Vagina (tissue), 2 donors: ENCODE measurements around the gene SPIN1. TPM values are rescaled to one million over a fixed set of nuclear protein-coding genes. Genes with fewer than 3 reads are reported as not detected.
A peak's percentile ranks its signal among the peaks of the same experiment; 100 is the strongest.
"Not testable (repeated sequence)": the region's sequence is repeated elsewhere in the genome, so short reads cannot be mapped to it uniquely, and the experiment has no call there.

ENCODE experiments used
- DNase-seq, 2 donors: peaks; one replicate each; pipeline ENCODE4 v3.0.0-alpha.2; 2017; ENCODE audit errors: extremely low spot score in 2 of 2
- H3K27ac ChIP-seq: fragments of 200-600 bp; sonication (generic); one replicate; pipeline ENCODE4 v1.5.1; 2019
- H3K27me3 ChIP-seq: fragments of 200-600 bp; sonication (generic); one replicate; pipeline ENCODE4 v1.5.1; 2019
- H3K36me3 ChIP-seq, 2 donors: fragments of 200-600 bp; sonication (generic); one replicate each; pipeline ENCODE4 v1.5.1; 2017 to 2019
- H3K4me1 ChIP-seq: fragments of 200-600 bp; sonication (generic); one replicate; pipeline ENCODE4 v1.5.1; 2019
- H3K4me3 ChIP-seq, 2 donors: fragments of 200-600 bp; sonication (generic); 1 replicate in 1 of 2; 2 replicates in 1 of 2; pipeline ENCODE4 v1.5.1; 2016 to 2019
- H3K9me3 ChIP-seq: fragments of 200-600 bp; sonication (generic); one replicate; pipeline ENCODE4 v1.5.1; 2019
- POLR2A ChIP-seq, 2 donors: fragments of 450-650 bp; IDR thresholded peaks; one replicate each; pipeline ENCODE4 v1.6.1; 2017; ENCODE audit warnings: antibody characterized with exemption in 2 of 2, mild to moderate bottlenecking in 2 of 2, moderate library complexity in 2 of 2
- POLR2AphosphoS5 ChIP-seq, 2 donors: sonication (generic); formaldehyde crosslinking; IDR thresholded peaks; one replicate each; pipeline ENCODE4 v1.9.0; 2017; ENCODE audit warnings: antibody characterized with exemption in 2 of 2, mild to moderate bottlenecking in 2 of 2, low read depth in 1 of 2; ENCODE audit not compliant: insufficient read depth in 1 of 2
- intact Hi-C: fragments of 100-400 bp; cut with DNase I; formaldehyde crosslinking; loops from one replicate; pipeline ENCODE4 v1.15.1; 2023
- total RNA-seq: library from RNA; depleted of rRNA; stranded (reverse); fragments of >200 nt; gene quantifications from one replicate; pipeline ENCODE4 v1.2.3, GENCODE V29; 2016
- TF ChIP-seq, protein P1 (sequence below), 3 experiments: fragments of 450-650 bp in 2 of 3; fragments of 200-600 bp in 1 of 3; sonication (generic) in 1 of 3; IDR thresholded peaks; one replicate each; pipeline ENCODE4 v1.5.1; 2017 to 2019; ENCODE audit warnings: antibody characterized with exemption in 3 of 3, mild to moderate bottlenecking in 2 of 3, moderate library complexity in 2 of 3

SPIN1 gene
- total RNA-seq, 1 donor from 2014 or later, result 72.9 TPM

DNA sequence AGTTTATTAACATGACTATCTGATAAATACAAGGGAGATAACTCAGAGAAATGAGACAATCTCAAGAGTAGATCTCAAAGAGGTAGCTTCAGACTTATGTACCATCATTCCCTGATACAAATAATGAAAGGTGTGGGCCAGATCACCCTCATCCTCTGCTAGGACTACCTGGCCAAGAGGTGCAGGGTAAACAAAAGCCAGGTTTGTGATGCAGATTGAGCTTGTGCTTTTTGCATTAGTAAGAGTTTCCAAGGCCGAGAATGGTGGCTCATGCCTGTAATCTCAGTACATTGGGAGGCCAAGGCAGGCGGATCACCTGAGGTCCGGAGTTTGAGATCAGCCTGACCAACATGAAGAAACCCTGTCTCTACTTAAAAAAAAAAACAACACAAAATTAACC lies 8.9 kb upstream of the SPIN1 start:
- intact Hi-C loops, result no loop called here
- Histone ChIP-seq H3K27me3 (no peaks in the 10 kb centered on the region), H3K4me1 (no peaks in the 10 kb centered on the region)

DNA sequence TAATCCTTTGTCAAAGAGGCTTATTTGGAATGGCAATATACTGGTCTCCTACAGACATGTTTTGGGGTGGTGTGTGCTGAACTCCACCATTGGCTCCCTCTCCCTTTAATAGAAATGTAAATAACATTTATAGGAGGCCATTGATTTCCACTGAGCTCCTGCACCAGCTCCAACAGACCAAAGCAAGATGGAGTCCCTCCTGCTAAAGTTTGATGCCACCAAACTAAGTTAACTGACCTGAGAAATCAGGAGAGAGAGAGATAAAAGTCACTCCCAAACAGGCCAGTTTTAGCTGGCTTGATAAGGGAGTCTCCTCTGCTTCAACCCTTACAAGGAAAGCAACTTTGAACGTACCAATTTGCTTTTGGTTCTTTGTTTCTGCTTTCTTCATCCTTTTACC lies 8.1 kb upstream of the SPIN1 start:
- Histone ChIP-seq H3K27ac (no peak overlapping the region), H3K27me3 (no peaks in the 10 kb centered on the region), H3K36me3 (no peaks in the 10 kb centered on the region), H3K4me1 (no peaks in the 10 kb centered on the region), H3K4me3 (no peak overlapping the region), H3K9me3 (no peaks in the 10 kb centered on the region)
- intact Hi-C loops, result no loop called here
- no peak for DNase-seq
- TF ChIP-seq POLR2A (IDR thresholded peaks at IDR 0.05) (no peak), POLR2AphosphoS5 (IDR thresholded peaks at IDR 0.05; ENCODE audit: insufficient read depth in 1 of 2, low read depth in 1 of 2) (no peak)
- TF ChIP-seq, protein P1, sequence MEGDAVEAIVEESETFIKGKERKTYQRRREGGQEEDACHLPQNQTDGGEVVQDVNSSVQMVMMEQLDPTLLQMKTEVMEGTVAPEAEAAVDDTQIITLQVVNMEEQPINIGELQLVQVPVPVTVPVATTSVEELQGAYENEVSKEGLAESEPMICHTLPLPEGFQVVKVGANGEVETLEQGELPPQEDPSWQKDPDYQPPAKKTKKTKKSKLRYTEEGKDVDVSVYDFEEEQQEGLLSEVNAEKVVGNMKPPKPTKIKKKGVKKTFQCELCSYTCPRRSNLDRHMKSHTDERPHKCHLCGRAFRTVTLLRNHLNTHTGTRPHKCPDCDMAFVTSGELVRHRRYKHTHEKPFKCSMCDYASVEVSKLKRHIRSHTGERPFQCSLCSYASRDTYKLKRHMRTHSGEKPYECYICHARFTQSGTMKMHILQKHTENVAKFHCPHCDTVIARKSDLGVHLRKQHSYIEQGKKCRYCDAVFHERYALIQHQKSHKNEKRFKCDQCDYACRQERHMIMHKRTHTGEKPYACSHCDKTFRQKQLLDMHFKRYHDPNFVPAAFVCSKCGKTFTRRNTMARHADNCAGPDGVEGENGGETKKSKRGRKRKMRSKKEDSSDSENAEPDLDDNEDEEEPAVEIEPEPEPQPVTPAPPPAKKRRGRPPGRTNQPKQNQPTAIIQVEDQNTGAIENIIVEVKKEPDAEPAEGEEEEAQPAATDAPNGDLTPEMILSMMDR (IDR thresholded peaks at IDR 0.05), result no peak

More for the DNA sequence above, 8.9 kb upstream of the SPIN1 start:
- Histone ChIP-seq H3K4me3 (no peak overlapping the region), H3K36me3 (no peaks in the 10 kb centered on the region), H3K27ac (no peak overlapping the region), H3K9me3 (no peaks in the 10 kb centered on the region)
- DNase-seq, result no peak
- no peak for TF ChIP-seq POLR2AphosphoS5 (IDR thresholded peaks at IDR 0.05; ENCODE audit: insufficient read depth in 1 of 2, low read depth in 1 of 2)
- TF ChIP-seq, protein P1 (IDR thresholded peaks at IDR 0.05), result no peak
- TF ChIP-seq POLR2A (IDR thresholded peaks at IDR 0.05), result no peak

DNA sequence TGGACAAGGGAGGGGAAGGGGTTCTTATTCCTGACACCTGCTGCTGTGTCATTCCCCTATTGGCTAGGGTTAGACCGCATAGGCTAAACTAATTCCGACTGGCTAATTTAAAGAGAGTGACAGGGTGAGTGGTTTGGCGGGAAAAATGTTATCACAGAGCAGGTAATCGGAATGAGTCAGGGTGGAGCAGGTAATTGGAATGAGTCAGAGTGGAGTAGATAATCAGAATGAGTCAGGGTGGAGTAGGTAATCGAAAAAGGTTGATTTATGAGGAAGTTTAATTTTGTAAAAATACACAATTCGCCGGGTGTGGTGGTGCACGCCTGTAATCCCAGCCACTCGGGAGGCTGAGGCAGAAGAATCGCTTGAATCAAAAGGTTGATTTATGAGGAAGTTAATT lies 6.9 kb upstream of the SPIN1 start:
- H3K9me3 ChIP-seq, DNase-seq, H3K27me3 ChIP-seq, H3K36me3 ChIP-seq, H3K4me3 ChIP-seq, H3K27ac ChIP-seq, intact Hi-C loops, H3K4me1 ChIP-seq: not testable (repeated sequence)

DNA sequence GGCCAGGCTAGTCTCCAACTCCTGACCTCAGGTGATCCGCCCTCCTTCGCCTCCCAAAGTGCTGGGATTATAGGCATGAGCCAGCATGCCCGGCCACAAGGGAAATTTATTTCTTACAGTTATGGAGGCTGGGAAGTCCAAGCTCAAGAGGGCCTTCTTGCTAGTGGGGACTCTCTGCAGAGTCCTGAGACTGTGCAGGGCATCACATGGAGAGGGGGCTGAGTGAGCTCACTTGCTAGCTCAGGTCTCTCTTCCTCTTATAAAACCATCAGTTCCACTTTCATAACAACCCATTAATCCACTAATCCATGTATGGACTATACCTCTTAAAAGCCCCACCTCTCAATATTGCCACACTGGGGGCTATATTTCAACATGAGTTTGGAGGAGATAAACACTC lies 5.1 kb upstream of the SPIN1 start:
- Histone ChIP-seq H3K27ac (no peak overlapping the region), H3K9me3 (no peaks in the 10 kb centered on the region), H3K4me1 (peaks cover 9% of the 10 kb centered on the region), H3K27me3 (no peaks in the 10 kb centered on the region), H3K36me3 (no peaks in the 10 kb centered on the region), H3K4me3 (no peak overlapping the region)
- intact Hi-C loops, result no loop called here
- TF ChIP-seq, protein P1 (IDR thresholded peaks at IDR 0.05), result no peak
- TF ChIP-seq POLR2AphosphoS5 (IDR thresholded peaks at IDR 0.05; ENCODE audit: insufficient read depth in 1 of 2, low read depth in 1 of 2) (no peak), POLR2A (IDR thresholded peaks at IDR 0.05) (no peak)
- DNase-seq, result no peak

DNA sequence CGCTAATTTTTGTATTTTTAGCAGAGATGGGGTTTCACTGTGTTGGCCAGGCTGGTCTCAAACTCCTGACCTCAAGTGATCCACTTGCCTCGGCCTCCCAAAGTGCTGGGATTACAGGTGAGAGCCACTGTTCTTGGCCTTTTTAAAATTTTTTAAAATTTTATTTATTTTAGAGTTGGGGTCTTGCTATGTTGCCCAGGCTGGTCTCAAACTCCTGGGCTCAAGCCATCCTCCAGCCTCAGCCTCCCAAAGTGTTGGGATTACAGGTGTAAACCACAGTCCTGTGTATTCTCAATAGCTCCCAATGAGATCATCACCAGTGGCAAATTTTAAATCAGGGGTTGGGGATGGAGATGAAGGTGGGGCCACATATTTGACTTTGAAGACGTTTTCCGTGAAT lies 2.1 kb upstream of the SPIN1 start:
- H3K9me3 ChIP-seq, H3K27ac ChIP-seq, DNase-seq, H3K27me3 ChIP-seq, H3K4me3 ChIP-seq, H3K36me3 ChIP-seq: not testable (repeated sequence)
- peaks cover 21% of the 10 kb centered on the region for H3K4me1 ChIP-seq
- intact Hi-C loops, result loop anchor here (5.0 kb wide), 1 partner anchor 636 kb away; no protein-coding TSS in a partner anchor

DNA sequence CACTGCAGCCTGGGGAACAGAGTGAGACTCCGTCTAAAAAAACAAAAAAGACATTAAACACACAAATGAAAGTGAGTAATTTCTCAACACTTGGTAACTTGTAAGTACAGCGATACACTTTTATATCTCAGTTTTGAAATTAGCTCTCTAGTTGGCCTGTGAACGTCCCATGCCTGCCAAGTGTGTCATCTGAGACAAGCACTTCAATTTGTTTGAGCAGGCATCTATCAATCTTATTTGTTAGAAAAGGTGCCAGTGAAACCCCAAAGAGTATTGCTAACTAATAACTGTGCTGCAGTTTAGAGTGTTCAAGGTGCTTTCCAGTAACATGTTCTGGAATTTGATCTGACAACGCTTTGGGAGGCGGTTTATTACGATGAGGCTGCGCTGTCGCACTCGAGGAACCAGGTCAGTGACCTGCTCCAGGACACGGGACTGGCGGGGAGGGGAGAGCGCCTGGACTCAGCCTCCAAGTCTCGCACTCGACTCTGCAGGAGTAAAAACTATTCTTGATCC lies 1.1 kb upstream of the SPIN1 start:
- Histone ChIP-seq H3K27me3 (no peaks in the 10 kb centered on the region), H3K9me3 (no peaks in the 10 kb centered on the region), H3K4me3 (peak overlapping the region; percentile 67 to 88), H3K36me3 (no peaks in the 10 kb centered on the region), H3K4me1 (peaks cover 31% of the 10 kb centered on the region), H3K27ac (peak overlapping the region; percentile 94)
- no peak for DNase-seq
- intact Hi-C loops, result loop anchor here (5.0 kb wide), 1 partner anchor 635 kb away; no protein-coding TSS in a partner anchor
- TF ChIP-seq, protein P1 (IDR thresholded peaks at IDR 0.05), result no peak
- TF ChIP-seq POLR2A (IDR thresholded peaks at IDR 0.05), result no peak
- no peak for TF ChIP-seq POLR2AphosphoS5 (IDR thresholded peaks at IDR 0.05; ENCODE audit: insufficient read depth in 1 of 2, low read depth in 1 of 2)
